Aorta (tissue), 5 donors: Measurements from ENCODE around the gene FGD2. TPM values are rescaled to one million over a fixed set of nuclear protein-coding genes. Genes with fewer than 3 reads are reported as not detected.

ENCODE experiments used
- ATAC-seq: fragments of 200-7000 bp; cut with Tn5 transposase; one replicate; pipeline ENCODE4 v1.9.1; 2022; ENCODE audit warnings: moderate library complexity; ENCODE audit not compliant: low FRiP score
- DNase-seq, 2 donors: peaks; one replicate each; pipeline ENCODE4 v3.0.0-alpha.2; 2020
- H3K27ac ChIP-seq, 2 donors: one replicate each; pipeline ENCODE4 v1.5.1; 2013; ENCODE audit warnings: low read length in 2 of 2, mild to moderate bottlenecking in 2 of 2, moderate library complexity in 2 of 2, control low read depth in 1 of 2, inconsistent platforms in 1 of 2, low read depth in 1 of 2
- H3K27me3 ChIP-seq, 2 donors: one replicate each; pipeline ENCODE4 v1.6.1; 2013; ENCODE audit warnings: control low read depth in 1 of 2, low read length in 1 of 2, mild to moderate bottlenecking in 1 of 2, moderate library complexity in 1 of 2; ENCODE audit not compliant: insufficient read depth in 2 of 2, control insufficient read depth in 1 of 2
- H3K36me3 ChIP-seq, 2 donors: one replicate each; pipeline ENCODE4 v1.6.1; 2013; ENCODE audit warnings: control low read depth in 1 of 2, low read length in 1 of 2, mild to moderate bottlenecking in 1 of 2; ENCODE audit not compliant: insufficient read depth in 2 of 2, control insufficient read depth in 1 of 2
- H3K4me1 ChIP-seq, 2 donors: one replicate each; pipeline ENCODE4 v1.6.1; 2013; ENCODE audit warnings: low read length in 2 of 2, control low read depth in 1 of 2, mild to moderate bottlenecking in 1 of 2, moderate library complexity in 1 of 2; ENCODE audit not compliant: insufficient read depth in 2 of 2, control insufficient read depth in 1 of 2
- H3K4me3 ChIP-seq, 2 donors: one replicate each; pipeline ENCODE4 v1.5.1; 2013; ENCODE audit warnings: low read length in 2 of 2, control low read depth in 1 of 2, mild to moderate bottlenecking in 1 of 2
- H3K9me3 ChIP-seq: one replicate; pipeline ENCODE4 v1.6.1; 2013; ENCODE audit warnings: mild to moderate bottlenecking, low read length; ENCODE audit not compliant: control insufficient read depth
- WGBS, 2 donors: extraction: QIAGEN DNeasy Blood & Tissue Kit; methylation state at CpG; one replicate each; pipeline ENCODE4 v1.1.7; 2013; 5-methylcytosine and 5-hydroxymethylcytosine counted together
- intact Hi-C, 2 donors: fragments of 100-400 bp; cut with DNase I; formaldehyde crosslinking; loops; one replicate each; pipeline versions ENCODE4 v1.14.2 to v1.15.0; 2022
- polyA plus RNA-seq, 2 donors: library from polyadenylated mRNA; stranded (reverse); fragments of 200-250 nt; gene quantifications; one replicate each; pipeline ENCODE4 v1.2.3, GENCODE V29; 2013
- total RNA-seq, 2 donors: library from RNA; stranded (reverse); fragmentation: NEBNext Ultra II Directional; extraction: Animal tissue kit (Norgen Biotek cat#: 25700); gene quantifications; one replicate each; pipeline ENCODE4 v1.2.1, GENCODE V29; 2021
- donor health status: healthy with polysubstance abuse.
- donor health status: Bipolar disorder and iron deficiency.
- donor health status: DM: no; HTN: no; CAD: no.
- donor health status: DM: no; HTN: no; CAD: no.
- donor health status: DM: yes; HTN: yes; CAD: no.

Gene FGD2
- total and polyA plus RNA-seq, 4 donors, result 2.2 to 33.9 (median 16.4) TPM

DNA sequence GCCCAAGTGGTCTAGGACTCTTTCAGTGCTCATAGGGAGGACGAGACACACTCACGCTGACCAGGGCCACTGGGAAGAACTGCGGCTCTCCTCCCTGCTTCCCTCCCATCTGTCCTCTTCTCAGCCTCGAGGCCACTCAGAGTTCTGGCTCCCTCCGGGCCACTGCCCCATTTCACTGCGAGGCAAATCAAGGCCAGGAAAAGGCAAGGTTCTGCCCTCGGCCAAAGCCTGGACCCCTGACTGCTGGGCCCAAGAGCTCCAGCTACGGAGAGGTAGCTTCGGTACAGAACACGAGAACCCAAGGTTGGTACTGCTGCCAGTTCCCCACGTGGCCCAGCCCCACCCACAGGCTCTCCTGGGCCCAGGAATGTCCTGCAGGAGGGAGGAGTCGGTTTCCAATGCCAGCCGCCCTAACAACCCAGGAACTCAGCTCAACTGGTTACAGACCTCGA, 36.2 kb upstream of the FGD2 start:
- no peaks in the 10 kb centered on the region for H3K9me3 ChIP-seq
- no peak overlapping the region for H3K27ac ChIP-seq
- H3K4me1 ChIP-seq, result no peaks in the 10 kb centered on the region
- WGBS, 2 donors, result 73 to 74% methylated on average over 14 of the region's 14 CpGs
- H3K27me3 ChIP-seq, result no peaks in the 10 kb centered on the region
- H3K4me3 ChIP-seq, result no peak overlapping the region
- DNase-seq, result no peak
- no peak for ATAC-seq
- intact Hi-C loops, result no loop called here
- H3K36me3 ChIP-seq, result peaks cover 4 to 18% of the 10 kb centered on the region in 2 donors

DNA sequence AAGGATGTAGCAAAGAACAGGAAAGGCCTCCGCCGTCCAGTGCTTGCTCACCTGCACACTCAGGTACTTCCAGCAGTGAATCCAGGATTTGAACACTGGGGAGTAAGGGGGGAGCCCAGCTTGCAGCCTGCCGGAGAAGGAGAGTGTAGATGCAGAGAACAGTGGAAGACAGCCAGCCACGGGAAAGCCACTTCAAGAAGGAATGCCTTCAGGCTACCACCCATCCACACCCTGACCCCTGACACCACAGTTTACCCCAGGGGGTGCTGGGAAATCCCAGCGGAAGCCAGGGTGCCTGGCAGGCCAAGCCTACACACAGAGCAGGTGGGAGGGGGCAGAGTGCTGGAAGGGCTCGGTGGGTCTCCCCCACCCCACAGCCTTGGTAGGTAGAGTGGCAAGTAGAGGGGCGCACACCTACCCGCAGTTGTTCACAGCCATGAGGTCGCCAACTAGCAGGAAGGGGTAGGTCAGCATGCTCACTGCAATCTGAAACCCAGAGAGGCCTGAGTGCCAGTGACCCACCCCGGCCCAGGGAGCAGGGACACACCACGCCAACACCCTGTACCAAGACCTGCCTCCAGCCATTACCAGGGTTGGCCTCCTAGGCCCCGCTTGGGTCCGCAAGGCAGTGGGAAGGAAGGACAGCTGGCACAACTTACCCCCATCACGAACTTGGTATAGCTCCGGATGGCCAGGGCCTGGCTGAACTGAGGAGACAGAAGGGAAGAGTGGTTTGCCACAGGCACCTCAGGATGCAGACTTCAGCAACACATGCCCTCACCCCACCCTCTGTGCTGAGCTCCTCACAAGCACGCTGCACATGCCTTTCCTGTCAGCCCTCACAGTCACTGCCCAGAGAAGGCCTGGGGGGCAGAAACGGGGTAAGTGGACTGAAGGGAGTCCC, 35.2 kb upstream of the FGD2 start:
- Histone ChIP-seq H3K4me3 (no peak overlapping the region), H3K9me3 (no peaks in the 10 kb centered on the region), H3K4me1 (no peaks in the 10 kb centered on the region), H3K27me3 (no peaks in the 10 kb centered on the region), H3K36me3 (peaks cover 6 to 20% of the 10 kb centered on the region in 2 donors), H3K27ac (no peak overlapping the region)
- intact Hi-C loops, result no loop called here
- DNase-seq, result no peak
- 86 to 89% methylated on average over 17 of the region's 17 CpGs for WGBS, 2 donors
- no peak for ATAC-seq

GRCh38 chr6:36970892-36971842, 34.3 kb upstream of the FGD2 start:
- no peak for ATAC-seq
- H3K36me3 ChIP-seq, result peaks cover 9 to 22% of the 10 kb centered on the region in 2 donors
- no peaks in the 10 kb centered on the region for H3K27me3 ChIP-seq
- DNase-seq, result no peak
- H3K9me3 ChIP-seq, result no peaks in the 10 kb centered on the region
- 86% methylated on average over 17 of the region's 17 CpGs for WGBS, 2 donors
- intact Hi-C loops, result no loop called here
- no peaks in the 10 kb centered on the region for H3K4me1 ChIP-seq
- no peak overlapping the region for H3K4me3 ChIP-seq
- H3K27ac ChIP-seq, result no peak overlapping the region

GRCh38 chr6:36971921-36972673, 33.4 kb upstream of the FGD2 start:
- DNase-seq (no peak), ATAC-seq (no peak)
- intact Hi-C loops, result no loop called here
- Histone ChIP-seq H3K9me3 (no peaks in the 10 kb centered on the region), H3K27ac (no peak overlapping the region), H3K36me3 (peaks cover 15 to 27% of the 10 kb centered on the region in 2 donors), H3K4me1 (no peaks in the 10 kb centered on the region), H3K4me3 (no peak overlapping the region), H3K27me3 (no peaks in the 10 kb centered on the region)
- 68 to 72% methylated on average over 14 of the region's 14 CpGs for WGBS, 2 donors

DNA sequence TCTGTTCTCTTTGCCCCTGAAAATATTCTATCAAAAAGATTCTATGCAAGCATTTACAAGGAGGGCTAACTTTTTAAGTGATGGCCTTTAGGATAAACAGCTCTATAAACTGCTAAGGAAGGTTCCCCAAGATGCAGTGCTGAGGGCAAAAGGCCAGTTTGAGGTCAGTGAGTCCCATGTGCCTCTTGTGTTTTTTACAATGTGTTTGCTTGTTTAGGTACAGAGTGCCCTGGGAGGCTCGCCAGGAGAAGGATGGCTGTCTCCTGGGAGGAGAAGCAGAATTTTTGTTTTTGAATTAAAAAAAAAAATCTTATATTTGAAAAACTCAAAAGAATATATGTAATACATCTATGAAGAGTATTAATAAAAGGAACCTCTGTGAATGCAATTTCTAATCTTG, 32.3 kb upstream of the FGD2 start:
- peaks cover 15 to 23% of the 10 kb centered on the region in 2 donors for H3K36me3 ChIP-seq
- no peaks in the 10 kb centered on the region for H3K27me3 ChIP-seq
- DNase-seq, result no peak
- H3K27ac ChIP-seq, result no peak overlapping the region
- H3K4me3 ChIP-seq, result no peak overlapping the region
- H3K4me1 ChIP-seq, result no peaks in the 10 kb centered on the region
- 81 to 88% methylated on average over 1 of the region's 1 CpG for WGBS, 2 donors
- no peak for ATAC-seq
- H3K9me3 ChIP-seq, result no peaks in the 10 kb centered on the region
- intact Hi-C loops, result no loop called here

DNA sequence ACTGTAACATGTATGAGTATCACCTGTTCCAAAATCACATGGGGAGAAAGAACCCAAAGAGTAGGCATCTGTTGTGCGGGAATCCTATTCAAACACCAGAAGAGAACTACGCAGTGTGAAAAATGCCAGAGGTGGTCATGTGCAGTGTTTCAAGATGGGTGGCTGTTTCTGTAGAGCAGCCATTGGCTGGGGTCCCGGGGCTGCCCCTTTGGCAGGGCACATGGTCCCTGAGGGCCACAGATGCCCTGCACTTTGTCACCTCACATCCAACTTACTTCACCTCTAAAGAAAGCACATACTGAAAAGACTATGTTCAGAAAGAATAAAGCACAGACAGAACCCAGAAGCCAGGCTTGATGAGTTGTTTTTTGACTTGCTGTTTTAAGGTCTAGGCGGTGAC, 31.8 kb upstream of the FGD2 start:
- intact Hi-C loops, result no loop called here
- ATAC-seq, result no peak

GRCh38 chr6:36975231-36976006, 30.0 kb upstream of the FGD2 start:
- DNase-seq (peak; percentile 42 to 46), ATAC-seq (peak; percentile 5)
- Histone ChIP-seq H3K27ac (no peak overlapping the region), H3K36me3 (peaks cover 11 to 14% of the 10 kb centered on the region in 2 donors), H3K27me3 (no peaks in the 10 kb centered on the region), H3K4me1 (no peaks in the 10 kb centered on the region), H3K4me3 (no peak overlapping the region), H3K9me3 (no peaks in the 10 kb centered on the region)
- intact Hi-C loops, result loop anchor here in 1 of 2 donors (5.0 kb wide), 1 partner anchor 208 kb away; no protein-coding TSS in a partner anchor
- 90 to 93% methylated on average over 7 of the region's 7 CpGs for WGBS, 2 donors

More for the DNA sequence above, 31.8 kb upstream of the FGD2 start:
- peaks cover 15 to 21% of the 10 kb centered on the region in 2 donors for H3K36me3 ChIP-seq
- H3K27ac ChIP-seq, result no peak overlapping the region
- no peaks in the 10 kb centered on the region for H3K9me3 ChIP-seq
- DNase-seq, result peak in 1 of 2 donors; percentile 33
- no peak overlapping the region for H3K4me3 ChIP-seq
- WGBS, 2 donors, result 67 to 77% methylated on average over 4 of the region's 4 CpGs
- H3K4me1 ChIP-seq, result no peaks in the 10 kb centered on the region
- H3K27me3 ChIP-seq, result no peaks in the 10 kb centered on the region
